IPS DF 6.9 (cell line): ENCODE measurements around the gene PMVK.

ENCODE experiments used
- DNase-seq: peaks from one replicate; pipeline ENCODE4 v3.0.0-alpha.2; 2013; ENCODE audit warnings: low read depth, low spot score
- H3K27ac ChIP-seq: one replicate; pipeline ENCODE4 v1.5.1; 2013; ENCODE audit warnings: low read length, control low read depth
- H3K27me3 ChIP-seq: 2 replicates; pipeline ENCODE4 v1.6.1; 2013; ENCODE audit warnings: mild to moderate bottlenecking, low read length; ENCODE audit not compliant: control insufficient read depth, insufficient read depth
- H3K36me3 ChIP-seq: 2 replicates; pipeline ENCODE4 v1.6.1; 2013; ENCODE audit warnings: low read length; ENCODE audit not compliant: control insufficient read depth, insufficient read depth
- H3K4me1 ChIP-seq: 2 replicates; pipeline ENCODE4 v1.6.1; 2013; ENCODE audit warnings: low read length; ENCODE audit not compliant: control insufficient read depth, insufficient read depth
- H3K4me3 ChIP-seq: 2 replicates; pipeline ENCODE4 v1.5.1; 2013; ENCODE audit warnings: mild to moderate bottlenecking, low read length
- H3K9me3 ChIP-seq: 2 replicates; pipeline ENCODE4 v1.6.1; 2013; ENCODE audit warnings: low read length, inconsistent platforms; ENCODE audit not compliant: control insufficient read depth, insufficient read depth
- WGBS: extraction: QIAGEN DNeasy Blood & Tissue Kit; methylation state at CpG from one replicate; pipeline ENCODE4 v1.1.7; 2013; ENCODE audit warnings: mixed read lengths, missing lambda C conversion rate; ENCODE audit not compliant: insufficient read length, insufficient coverage; 5-methylcytosine and 5-hydroxymethylcytosine counted together

The PMVK gene

GRCh38 chr1:154878371-154879037, 58.0 kb downstream of the PMVK start:
- peak; percentile 67 for DNase-seq
- Histone ChIP-seq H3K9me3 (no peaks in the 10 kb centered on the region), H3K4me1 (peaks cover 3% of the 10 kb centered on the region; the same call in 1 of the 2 replicates), H3K27ac (no peak overlapping the region), H3K36me3 (no peaks in the 10 kb centered on the region), H3K27me3 (no peaks in the 10 kb centered on the region), H3K4me3 (no peak overlapping the region)
- no CpG with 5 or more reads among the region's 20 CpGs for WGBS

DNA sequence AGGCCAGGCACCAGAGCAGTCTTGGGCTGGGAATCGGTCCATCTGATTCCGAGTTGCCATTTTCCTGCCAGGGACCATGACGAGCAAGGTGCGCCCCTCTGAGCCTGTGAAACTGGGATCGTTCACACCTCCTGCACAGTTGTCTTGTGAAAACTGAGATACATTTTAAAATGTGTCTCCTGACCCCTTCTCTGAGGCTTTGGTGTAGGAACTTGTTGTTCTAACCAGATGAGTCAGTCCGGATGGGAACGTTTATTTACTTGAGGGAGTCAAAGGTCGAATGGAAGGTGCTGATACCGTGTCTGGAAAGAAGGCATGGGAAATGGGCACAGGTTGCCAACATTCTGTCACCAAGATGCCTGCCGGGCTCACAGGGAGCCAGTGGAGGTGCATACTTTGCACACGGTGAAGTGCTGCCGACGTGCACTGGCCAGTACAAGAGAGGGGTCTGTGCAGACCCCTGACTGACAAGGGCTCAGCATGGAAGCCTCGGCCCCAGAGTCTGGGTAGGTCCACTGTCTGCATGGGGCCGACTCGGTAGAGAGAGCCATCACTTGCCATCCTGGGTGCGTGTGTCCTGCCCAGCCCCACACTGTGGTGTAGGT, 59.0 kb downstream of the PMVK start:
- WGBS = no CpG with 5 or more reads among the region's 17 CpGs

DNA sequence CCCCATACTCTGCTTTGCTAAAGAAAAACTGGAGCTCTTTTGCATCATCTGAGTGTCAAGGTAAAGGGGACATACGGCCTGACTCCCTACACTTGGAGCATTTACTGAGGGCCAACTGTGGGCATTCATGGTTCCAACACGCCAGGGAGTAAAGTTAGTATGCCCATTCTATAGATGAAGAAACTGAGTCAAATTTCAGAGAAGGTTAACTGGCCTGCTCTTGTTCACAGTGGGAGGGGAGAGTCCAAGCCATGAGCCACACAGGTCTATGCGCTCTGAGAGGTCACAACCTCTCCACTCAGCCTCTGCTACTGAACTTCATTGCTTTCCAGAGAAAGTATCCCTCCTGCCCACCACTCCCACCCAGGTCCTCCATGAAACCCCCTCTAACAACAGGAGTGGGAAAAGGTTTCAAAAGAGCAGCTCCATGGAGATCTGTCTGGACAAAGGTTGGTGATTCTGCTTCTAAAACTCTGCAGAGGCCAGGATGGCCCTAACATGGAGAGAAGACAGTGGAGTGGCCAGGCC, 59.6 kb downstream of the PMVK start:
- Histone ChIP-seq H3K36me3 (no peaks in the 10 kb centered on the region), H3K4me1 (peaks cover 3% of the 10 kb centered on the region; the same call in 1 of the 2 replicates), H3K27ac (no peak overlapping the region), H3K27me3 (no peaks in the 10 kb centered on the region), H3K9me3 (no peaks in the 10 kb centered on the region), H3K4me3 (no peak overlapping the region)
- WGBS = no CpG with 5 or more reads among the region's 3 CpGs
- no peak for DNase-seq

More for the DNA sequence above, 59.0 kb downstream of the PMVK start:
- Histone ChIP-seq H3K4me3 (no peak overlapping the region), H3K36me3 (no peaks in the 10 kb centered on the region), H3K9me3 (no peaks in the 10 kb centered on the region), H3K4me1 (peaks cover 3% of the 10 kb centered on the region; the same call in 1 of the 2 replicates), H3K27ac (no peak overlapping the region), H3K27me3 (no peaks in the 10 kb centered on the region)
- DNase-seq = no peak
